AG04450 (cell line): ENCODE data around the gene TPH2. TPM values are rescaled to one million over a fixed set of nuclear protein-coding genes. Genes with fewer than 3 reads are reported as not detected.

Experiments
- CTCF ChIA-PET: fragments of 300-600, 350-600 bp; formaldehyde crosslinking; extraction: SDS; loops from one replicate; lab custom pipeline; 2022; ENCODE audit warnings: antibody characterized with exemption, inconsistent platforms; lab: Charles Lee
- POLR2A ChIA-PET: fragments of 350-600 bp; formaldehyde crosslinking; extraction: SDS; loops from one replicate; lab custom pipeline; 2021; ENCODE audit warnings: antibody characterized with exemption, inconsistent platforms; lab: Yijun Ruan, JAX
- DNase-seq: peaks from one replicate; pipeline ENCODE4 v3.0.0-alpha.2; 2011; ENCODE audit warnings: low read depth, low spot score
- H3K27ac ChIP-seq: one replicate; pipeline ENCODE4 v1.5.1; 2012; ENCODE audit warnings: low read depth, low read length, control low read depth
- H3K27me3 ChIP-seq: one replicate; pipeline ENCODE4 v1.6.0; 2012; ENCODE audit warnings: low read length; ENCODE audit not compliant: control insufficient read depth, insufficient read depth
- H3K4me3 ChIP-seq: 2 replicates; pipeline ENCODE4 v1.5.1; 2011; ENCODE audit warnings: mild to moderate bottlenecking, low read depth, low read length, control low read depth
- H3K9me3 ChIP-seq: 2 replicates; pipeline ENCODE4 v1.5.1; 2012; ENCODE audit warnings: low read length; ENCODE audit not compliant: control insufficient read depth, insufficient read depth
- polyA plus RNA-seq: library from polyadenylated mRNA; depleted of rRNA; stranded (reverse); fragments of >200 nt; gene quantifications from 2 replicates; pipeline ENCODE4 v1.2.3, GENCODE V29; 2011
- TF ChIP-seq, protein P1 (sequence below): IDR thresholded peaks from 2 replicates; pipeline ENCODE4 v1.5.1; 2011; ENCODE audit warnings: low read depth, low read length, control low read depth, inconsistent platforms

Gene TPH2
- polyA plus RNA-seq, 1 experiment = 0.04 TPM

DNA sequence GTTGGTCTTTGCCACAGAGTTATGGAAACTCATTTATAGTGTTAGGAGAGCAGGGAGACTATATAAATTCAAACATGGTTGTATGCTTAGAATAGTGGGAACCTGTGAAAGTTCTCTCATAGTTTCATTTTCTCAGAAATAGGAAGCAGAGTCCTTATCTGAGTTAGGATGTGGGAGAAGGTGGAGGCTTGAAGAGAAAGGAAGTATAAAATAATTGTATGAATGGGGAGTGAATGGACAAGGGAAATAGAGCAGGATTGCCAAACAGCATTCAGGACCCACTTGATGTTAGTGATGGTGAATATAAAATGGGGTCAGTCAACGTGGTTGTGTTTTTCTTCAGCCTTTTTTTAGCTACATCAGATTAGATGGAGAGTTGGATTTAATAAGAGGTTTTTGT, 34.0 kb upstream of the TPH2 start:
- no peak overlapping the region for H3K4me3 ChIP-seq
- POLR2A ChIA-PET = no interaction called here
- no peaks in the 10 kb centered on the region for H3K27me3 ChIP-seq
- CTCF ChIA-PET = no interaction called here
- no peaks in the 10 kb centered on the region for H3K9me3 ChIP-seq
- no peak overlapping the region for H3K27ac ChIP-seq
- DNase-seq = no peak
- TF ChIP-seq, protein P1, sequence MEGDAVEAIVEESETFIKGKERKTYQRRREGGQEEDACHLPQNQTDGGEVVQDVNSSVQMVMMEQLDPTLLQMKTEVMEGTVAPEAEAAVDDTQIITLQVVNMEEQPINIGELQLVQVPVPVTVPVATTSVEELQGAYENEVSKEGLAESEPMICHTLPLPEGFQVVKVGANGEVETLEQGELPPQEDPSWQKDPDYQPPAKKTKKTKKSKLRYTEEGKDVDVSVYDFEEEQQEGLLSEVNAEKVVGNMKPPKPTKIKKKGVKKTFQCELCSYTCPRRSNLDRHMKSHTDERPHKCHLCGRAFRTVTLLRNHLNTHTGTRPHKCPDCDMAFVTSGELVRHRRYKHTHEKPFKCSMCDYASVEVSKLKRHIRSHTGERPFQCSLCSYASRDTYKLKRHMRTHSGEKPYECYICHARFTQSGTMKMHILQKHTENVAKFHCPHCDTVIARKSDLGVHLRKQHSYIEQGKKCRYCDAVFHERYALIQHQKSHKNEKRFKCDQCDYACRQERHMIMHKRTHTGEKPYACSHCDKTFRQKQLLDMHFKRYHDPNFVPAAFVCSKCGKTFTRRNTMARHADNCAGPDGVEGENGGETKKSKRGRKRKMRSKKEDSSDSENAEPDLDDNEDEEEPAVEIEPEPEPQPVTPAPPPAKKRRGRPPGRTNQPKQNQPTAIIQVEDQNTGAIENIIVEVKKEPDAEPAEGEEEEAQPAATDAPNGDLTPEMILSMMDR = no peak

DNA sequence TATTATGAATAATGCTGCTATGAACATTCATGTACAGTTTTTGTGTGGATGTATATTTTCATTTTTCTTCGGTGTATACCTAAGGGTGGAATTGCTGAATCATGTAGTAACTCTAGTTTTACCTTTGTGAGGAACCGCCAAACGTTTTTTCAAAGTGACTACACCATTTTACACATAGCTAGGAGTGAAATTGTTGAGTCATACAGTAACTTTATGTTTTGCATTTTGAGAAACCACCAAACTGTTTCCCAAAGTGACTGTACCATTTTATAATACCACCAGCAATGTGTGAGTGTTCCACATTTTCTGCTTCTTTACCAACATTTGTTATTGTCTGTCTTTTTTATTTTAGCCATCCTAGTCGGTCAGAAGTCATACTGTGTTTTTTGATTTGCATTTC, 3.1 kb upstream of the TPH2 start:
- POLR2A ChIA-PET = no interaction called here
- Histone ChIP-seq H3K27me3 (no peaks in the 10 kb centered on the region), H3K27ac (no peak overlapping the region), H3K4me3 (no peak overlapping the region), H3K9me3 (no peaks in the 10 kb centered on the region)
- CTCF ChIA-PET = interaction anchor here (0.9 to 1.0 kb wide), 2 partner anchors 155 to 156 kb away, joined by 3 read pairs; no protein-coding TSS in a partner anchor
- no peak for DNase-seq
- TF ChIP-seq, protein P1 = no peak

GRCh38 chr12:71940068-71940467, 1.4 kb downstream of the TPH2 start:
- H3K27me3 ChIP-seq = no peaks in the 10 kb centered on the region
- no peak overlapping the region for H3K27ac ChIP-seq
- DNase-seq = no peak
- CTCF ChIA-PET = interaction anchor here (0.7 to 1.5 kb wide), 6 partner anchors 8 to 406 kb away, joined by 3 to 10 read pairs (median 3); no protein-coding TSS in a partner anchor
- no peak overlapping the region for H3K4me3 ChIP-seq
- TF ChIP-seq, protein P1 = no peak
- POLR2A ChIA-PET = no interaction called here
- H3K9me3 ChIP-seq = no peaks in the 10 kb centered on the region

DNA sequence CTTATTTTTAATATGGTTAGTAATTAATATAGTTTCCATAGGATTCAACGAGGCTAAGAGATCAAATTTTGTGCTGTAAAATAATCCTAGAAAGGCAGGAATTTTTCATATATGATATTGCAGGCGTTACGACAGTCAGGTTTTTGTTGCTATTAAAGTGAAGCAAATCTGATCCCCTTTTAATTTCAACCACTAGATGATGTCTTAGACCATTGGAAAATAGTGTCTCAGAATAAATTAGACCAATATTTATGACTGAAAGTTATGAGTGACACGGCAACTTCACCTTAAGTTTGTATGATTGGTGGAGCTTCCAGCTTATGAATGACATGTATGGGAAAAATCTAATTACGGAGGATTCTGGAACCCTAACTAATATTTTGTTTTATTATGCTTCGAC, 2.5 kb downstream of the TPH2 start:
- H3K27ac ChIP-seq = no peak overlapping the region
- H3K9me3 ChIP-seq = no peaks in the 10 kb centered on the region
- POLR2A ChIA-PET = no interaction called here
- CTCF ChIA-PET = interaction anchor here (1.3 to 1.5 kb wide), 2 partner anchors 11 to 161 kb away, joined by 3 to 8 read pairs; no protein-coding TSS in a partner anchor
- H3K4me3 ChIP-seq = no peak overlapping the region
- TF ChIP-seq, protein P1 = 0 out of 2 replicates have a peak, but pooled peaks have one; percentile 11
- no peaks in the 10 kb centered on the region for H3K27me3 ChIP-seq
- DNase-seq = no peak

GRCh38 chr12:71942259-71942658, 3.6 kb downstream of the TPH2 start:
- POLR2A ChIA-PET = no interaction called here
- DNase-seq = no peak
- CTCF ChIA-PET = interaction anchor here (0.5 to 1.5 kb wide), 3 partner anchors 64 to 490 kb away, joined by 3 to 8 read pairs (median 3); no protein-coding TSS in a partner anchor

More at GRCh38 chr12:71942259-71942658, 3.6 kb downstream of the TPH2 start:
- TF ChIP-seq, protein P1 = no peak
- Histone ChIP-seq H3K27me3 (no peaks in the 10 kb centered on the region), H3K9me3 (no peaks in the 10 kb centered on the region), H3K27ac (no peak overlapping the region), H3K4me3 (no peak overlapping the region)
